Measurements from ENCODE around the gene IGLL5.
"Not testable (repeated sequence)": the region's sequence is repeated elsewhere in the genome, so short reads cannot be mapped to it uniquely, and the experiment has no call there.

The IGLL5 gene

GRCh38 chr22:22922092-22922953 lies 34.7 kb downstream of the IGLL5 start:
- H3K4me3 ChIP-seq (ENCODE audit: low read depth in 1 of 2, low read length in 2 of 2); H3K27ac ChIP-seq (ENCODE audit: low read length); H3K27me3 ChIP-seq (ENCODE audit: low read depth, low read length); H3K9me3 ChIP-seq (ENCODE audit: control insufficient read depth in 1 of 2, low read length in 2 of 2); H3K36me3 ChIP-seq (ENCODE audit: control insufficient read depth in 1 of 2, insufficient read depth in 2 of 2, low read length in 2 of 2); H3K4me1 ChIP-seq (ENCODE audit: control insufficient read depth in 1 of 2, insufficient read depth in 2 of 2, low read length in 2 of 2): not testable (repeated sequence)

- no peak overlapping the region for H3K27ac ChIP-seq (ENCODE audit: low read length)
- H3K27me3 ChIP-seq (ENCODE audit: low read depth, low read length), result no peaks in the 10 kb centered on the region
- H3K4me1 ChIP-seq (ENCODE audit: control insufficient read depth in 1 of 2, insufficient read depth in 2 of 2, low read length in 2 of 2), result no peaks in the 10 kb centered on the region
- H3K4me3 ChIP-seq (ENCODE audit: low read depth in 1 of 2, low read length in 2 of 2), result no peak overlapping the region
- H3K9me3 ChIP-seq (ENCODE audit: control insufficient read depth in 1 of 2, low read length in 2 of 2), result no peaks in the 10 kb centered on the region
- H3K36me3 ChIP-seq (ENCODE audit: control insufficient read depth in 1 of 2, insufficient read depth in 2 of 2, low read length in 2 of 2), result no peaks in the 10 kb centered on the region
Measured at GRCh38 chr22:22922954-22923319, 35.3 kb downstream of the IGLL5 start.

GRCh38 chr22:22923379-22923778 lies 35.8 kb downstream of the IGLL5 start:
- Histone ChIP-seq H3K4me3 (ENCODE audit: low read depth in 1 of 2, low read length in 2 of 2) (no peak overlapping the region), H3K27me3 (ENCODE audit: low read depth, low read length) (no peaks in the 10 kb centered on the region), H3K36me3 (ENCODE audit: control insufficient read depth in 1 of 2, insufficient read depth in 2 of 2, low read length in 2 of 2) (no peaks in the 10 kb centered on the region), H3K27ac (ENCODE audit: low read length) (no peak overlapping the region), H3K4me1 (ENCODE audit: control insufficient read depth in 1 of 2, insufficient read depth in 2 of 2, low read length in 2 of 2) (no peaks in the 10 kb centered on the region), H3K9me3 (ENCODE audit: control insufficient read depth in 1 of 2, low read length in 2 of 2) (no peaks in the 10 kb centered on the region)

GRCh38 chr22:22923930-22924329 lies 36.3 kb downstream of the IGLL5 start:
- Histone ChIP-seq H3K4me3 (ENCODE audit: low read depth in 1 of 2, low read length in 2 of 2) (no peak overlapping the region), H3K36me3 (ENCODE audit: control insufficient read depth in 1 of 2, insufficient read depth in 2 of 2, low read length in 2 of 2) (no peaks in the 10 kb centered on the region), H3K4me1 (ENCODE audit: control insufficient read depth in 1 of 2, insufficient read depth in 2 of 2, low read length in 2 of 2) (no peaks in the 10 kb centered on the region), H3K27me3 (ENCODE audit: low read depth, low read length) (no peaks in the 10 kb centered on the region), H3K27ac (ENCODE audit: low read length) (no peak overlapping the region), H3K9me3 (ENCODE audit: control insufficient read depth in 1 of 2, low read length in 2 of 2) (no peaks in the 10 kb centered on the region)

GRCh38 chr22:22924369-22925145 lies 36.9 kb downstream of the IGLL5 start:
- H3K4me1 ChIP-seq (ENCODE audit: control insufficient read depth in 1 of 2, insufficient read depth in 2 of 2, low read length in 2 of 2), result no peaks in the 10 kb centered on the region
- no peak overlapping the region for H3K27ac ChIP-seq (ENCODE audit: low read length)

GRCh38 chr22:22925146-22925804 lies 37.7 kb downstream of the IGLL5 start:
- no peak overlapping the region for H3K4me3 ChIP-seq (ENCODE audit: low read depth in 1 of 2, low read length in 2 of 2)
- no peaks in the 10 kb centered on the region for H3K9me3 ChIP-seq (ENCODE audit: control insufficient read depth in 1 of 2, low read length in 2 of 2)
- no peaks in the 10 kb centered on the region for H3K27me3 ChIP-seq (ENCODE audit: low read depth, low read length)
- no peak overlapping the region for H3K27ac ChIP-seq (ENCODE audit: low read length)
- H3K36me3 ChIP-seq (ENCODE audit: control insufficient read depth in 1 of 2, insufficient read depth in 2 of 2, low read length in 2 of 2), result no peaks in the 10 kb centered on the region
- no peaks in the 10 kb centered on the region for H3K4me1 ChIP-seq (ENCODE audit: control insufficient read depth in 1 of 2, insufficient read depth in 2 of 2, low read length in 2 of 2)

More at GRCh38 chr22:22924369-22925145, 36.9 kb downstream of the IGLL5 start:
- Histone ChIP-seq H3K27me3 (ENCODE audit: low read depth, low read length) (no peaks in the 10 kb centered on the region), H3K9me3 (ENCODE audit: control insufficient read depth in 1 of 2, low read length in 2 of 2) (no peaks in the 10 kb centered on the region), H3K4me3 (ENCODE audit: low read depth in 1 of 2, low read length in 2 of 2) (no peak overlapping the region), H3K36me3 (ENCODE audit: control insufficient read depth in 1 of 2, insufficient read depth in 2 of 2, low read length in 2 of 2) (no peaks in the 10 kb centered on the region)

GRCh38 chr22:22925805-22926369 lies 38.3 kb downstream of the IGLL5 start:
- Histone ChIP-seq H3K27me3 (ENCODE audit: low read depth, low read length) (no peaks in the 10 kb centered on the region), H3K4me3 (ENCODE audit: low read depth in 1 of 2, low read length in 2 of 2) (no peak overlapping the region), H3K9me3 (ENCODE audit: control insufficient read depth in 1 of 2, low read length in 2 of 2) (no peaks in the 10 kb centered on the region), H3K4me1 (ENCODE audit: control insufficient read depth in 1 of 2, insufficient read depth in 2 of 2, low read length in 2 of 2) (no peaks in the 10 kb centered on the region), H3K27ac (ENCODE audit: low read length) (no peak overlapping the region), H3K36me3 (ENCODE audit: control insufficient read depth in 1 of 2, insufficient read depth in 2 of 2, low read length in 2 of 2) (no peaks in the 10 kb centered on the region)

GRCh38 chr22:22926370-22927195 lies 39.0 kb downstream of the IGLL5 start:
- no peaks in the 10 kb centered on the region for H3K9me3 ChIP-seq (ENCODE audit: control insufficient read depth in 1 of 2, low read length in 2 of 2)
- H3K27ac ChIP-seq (ENCODE audit: low read length), result no peak overlapping the region
- H3K27me3 ChIP-seq (ENCODE audit: low read depth, low read length), result no peaks in the 10 kb centered on the region
- H3K4me1 ChIP-seq (ENCODE audit: control insufficient read depth in 1 of 2, insufficient read depth in 2 of 2, low read length in 2 of 2), result no peaks in the 10 kb centered on the region
- no peaks in the 10 kb centered on the region for H3K36me3 ChIP-seq (ENCODE audit: control insufficient read depth in 1 of 2, insufficient read depth in 2 of 2, low read length in 2 of 2)
- no peak overlapping the region for H3K4me3 ChIP-seq (ENCODE audit: low read depth in 1 of 2, low read length in 2 of 2)

GRCh38 chr22:22927196-22927887 lies 39.7 kb downstream of the IGLL5 start:
- Histone ChIP-seq H3K4me1 (ENCODE audit: control insufficient read depth in 1 of 2, insufficient read depth in 2 of 2, low read length in 2 of 2) (no peaks in the 10 kb centered on the region), H3K27ac (ENCODE audit: low read length) (no peak overlapping the region), H3K9me3 (ENCODE audit: control insufficient read depth in 1 of 2, low read length in 2 of 2) (no peaks in the 10 kb centered on the region), H3K27me3 (ENCODE audit: low read depth, low read length) (no peaks in the 10 kb centered on the region), H3K4me3 (ENCODE audit: low read depth in 1 of 2, low read length in 2 of 2) (no peak overlapping the region), H3K36me3 (ENCODE audit: control insufficient read depth in 1 of 2, insufficient read depth in 2 of 2, low read length in 2 of 2) (no peaks in the 10 kb centered on the region)

- H3K9me3 ChIP-seq (ENCODE audit: control insufficient read depth in 1 of 2, low read length in 2 of 2), result no peaks in the 10 kb centered on the region
- no peak overlapping the region for H3K4me3 ChIP-seq (ENCODE audit: low read depth in 1 of 2, low read length in 2 of 2)
- H3K27ac ChIP-seq (ENCODE audit: low read length), result no peak overlapping the region
- H3K4me1 ChIP-seq (ENCODE audit: control insufficient read depth in 1 of 2, insufficient read depth in 2 of 2, low read length in 2 of 2), result no peaks in the 10 kb centered on the region
- no peaks in the 10 kb centered on the region for H3K27me3 ChIP-seq (ENCODE audit: low read depth, low read length)
- no peaks in the 10 kb centered on the region for H3K36me3 ChIP-seq (ENCODE audit: control insufficient read depth in 1 of 2, insufficient read depth in 2 of 2, low read length in 2 of 2)
Measured at GRCh38 chr22:22927888-22928665, 40.5 kb downstream of the IGLL5 start.
